Prostate gland (tissue), 2 donors: ENCODE data around the gene SEZ6L. TPM values are rescaled to one million over a fixed set of nuclear protein-coding genes. Genes with fewer than 3 reads are reported as not detected.

ENCODE experiments used
- DNase-seq: peaks from one replicate; pipeline ENCODE4 v3.0.0-alpha.2; 2019; ENCODE audit warnings: low spot score
- H3K27ac ChIP-seq, 2 donors: fragments of 200-600 bp; sonication (generic); 2 replicates each; pipeline ENCODE4 v1.5.1; 2017 to 2019
- H3K27me3 ChIP-seq: fragments of 200-600 bp; sonication (generic); replicated peaks from 2 replicates; pipeline ENCODE4 v1.5.1; 2019; ENCODE audit not compliant: insufficient read depth
- H3K36me3 ChIP-seq, 2 donors: fragments of 200-600 bp; sonication (generic); 1 replicate in 1 of 2; 2 replicates in 1 of 2; pipeline versions ENCODE4 v1.5.1 to v1.8.1; 2017 to 2019
- H3K4me1 ChIP-seq: fragments of 200-600 bp; sonication (generic); replicated peaks from 2 replicates; pipeline ENCODE4 v1.5.1; 2019
- H3K4me3 ChIP-seq, 2 donors: fragments of 200-600 bp; sonication (generic); 2 replicates each; pipeline ENCODE4 v1.5.1; 2017 to 2019
- H3K9me3 ChIP-seq: fragments of 200-600 bp; sonication (generic); 2 replicates; pipeline ENCODE4 v1.5.1; 2017
- POLR2A ChIP-seq: fragments of 450-650 bp; IDR thresholded peaks from one replicate; pipeline ENCODE4 v1.6.1; 2016; ENCODE audit warnings: antibody characterized with exemption, mild to moderate bottlenecking
- POLR2AphosphoS5 ChIP-seq: sonication (generic); formaldehyde crosslinking; IDR thresholded peaks from one replicate; pipeline ENCODE4 v1.6.1; 2017; ENCODE audit warnings: antibody characterized with exemption
- WGBS: methylation state at CpG from one replicate; pipeline ENCODE4 v1.1.5; 2018; 5-methylcytosine and 5-hydroxymethylcytosine counted together
- intact Hi-C: fragments of 100-400 bp; cut with DNase I; formaldehyde crosslinking; loops from one replicate; pipeline ENCODE4 v1.14.2; 2022
- total RNA-seq, 2 donors: library from RNA; depleted of rRNA; stranded (reverse); fragments of >200 nt; gene quantifications; one replicate each; pipeline ENCODE4 v1.1.0, GENCODE V29; 2016
- TF ChIP-seq, protein P1 (sequence below), 4 experiments: fragments of 200-600 bp in 2 of 4; fragments of 450-650 bp in 2 of 4; sonication (generic) in 2 of 4; IDR thresholded peaks; 1 replicate in 3 of 4; 2 replicates in 1 of 4; pipeline ENCODE4 v1.5.1; 2016 to 2019; ENCODE audit warnings: antibody characterized with exemption in 4 of 4, mild to moderate bottlenecking in 2 of 4, moderate library complexity in 2 of 4

SEZ6L gene
- total RNA-seq, 2 donors from 2014 or later = 0.45 to 0.64 TPM

DNA sequence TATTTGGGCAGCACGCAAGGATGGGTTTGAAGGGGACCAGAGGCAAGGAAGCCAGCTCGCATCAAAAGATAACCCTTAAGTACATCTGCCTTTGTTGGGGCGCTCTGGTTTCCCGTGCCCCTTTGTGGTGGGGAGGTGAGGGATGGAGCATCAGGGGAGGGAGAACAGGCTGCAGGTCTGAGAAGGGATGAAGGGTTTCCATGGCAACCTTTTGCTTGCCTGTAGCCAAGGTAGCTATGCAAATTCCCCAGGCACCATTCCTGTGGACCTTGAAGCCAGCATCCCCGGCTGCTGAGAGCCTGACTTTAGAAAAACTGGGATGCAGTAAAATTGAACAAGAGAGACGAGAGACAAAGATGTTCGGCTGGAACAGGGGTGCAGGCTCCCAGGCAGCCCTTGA lies 75.7 kb downstream of the SEZ6L start:
- no peak for DNase-seq
- TF ChIP-seq, protein P1, sequence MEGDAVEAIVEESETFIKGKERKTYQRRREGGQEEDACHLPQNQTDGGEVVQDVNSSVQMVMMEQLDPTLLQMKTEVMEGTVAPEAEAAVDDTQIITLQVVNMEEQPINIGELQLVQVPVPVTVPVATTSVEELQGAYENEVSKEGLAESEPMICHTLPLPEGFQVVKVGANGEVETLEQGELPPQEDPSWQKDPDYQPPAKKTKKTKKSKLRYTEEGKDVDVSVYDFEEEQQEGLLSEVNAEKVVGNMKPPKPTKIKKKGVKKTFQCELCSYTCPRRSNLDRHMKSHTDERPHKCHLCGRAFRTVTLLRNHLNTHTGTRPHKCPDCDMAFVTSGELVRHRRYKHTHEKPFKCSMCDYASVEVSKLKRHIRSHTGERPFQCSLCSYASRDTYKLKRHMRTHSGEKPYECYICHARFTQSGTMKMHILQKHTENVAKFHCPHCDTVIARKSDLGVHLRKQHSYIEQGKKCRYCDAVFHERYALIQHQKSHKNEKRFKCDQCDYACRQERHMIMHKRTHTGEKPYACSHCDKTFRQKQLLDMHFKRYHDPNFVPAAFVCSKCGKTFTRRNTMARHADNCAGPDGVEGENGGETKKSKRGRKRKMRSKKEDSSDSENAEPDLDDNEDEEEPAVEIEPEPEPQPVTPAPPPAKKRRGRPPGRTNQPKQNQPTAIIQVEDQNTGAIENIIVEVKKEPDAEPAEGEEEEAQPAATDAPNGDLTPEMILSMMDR (IDR thresholded peaks at IDR 0.05) = no peak
- TF ChIP-seq POLR2AphosphoS5 (no peak), POLR2A (no peak)
- Histone ChIP-seq H3K27me3 (no peaks in the 10 kb centered on the region), H3K4me3 (no peak overlapping the region), H3K36me3 (no peaks in the 10 kb centered on the region), H3K9me3 (no peaks in the 10 kb centered on the region), H3K27ac (no peak overlapping the region), H3K4me1 (no peaks in the 10 kb centered on the region)
- intact Hi-C loops = no loop called here
- 51% methylated on average over 7 of the region's 7 CpGs for WGBS

DNA sequence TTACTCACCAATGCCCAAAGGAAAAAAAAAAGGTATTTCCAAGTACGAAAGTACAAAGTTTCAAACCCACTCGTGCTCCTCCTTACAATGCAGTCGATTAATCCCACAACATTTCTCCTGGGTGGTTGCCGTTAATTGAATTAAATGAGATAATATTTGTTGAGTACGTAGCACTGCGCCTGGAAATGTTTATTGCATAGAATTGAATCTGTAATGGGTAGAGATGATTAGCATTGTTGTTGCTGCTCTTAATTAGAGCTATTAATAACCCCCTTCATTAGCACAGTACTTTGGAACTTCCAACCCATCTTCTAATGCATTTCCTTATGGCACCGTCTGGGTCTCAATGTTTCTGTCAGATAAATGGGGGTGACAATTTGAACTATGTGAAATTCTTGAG lies 77.3 kb downstream of the SEZ6L start:
- WGBS = 88% methylated on average over 7 of the region's 7 CpGs

DNA sequence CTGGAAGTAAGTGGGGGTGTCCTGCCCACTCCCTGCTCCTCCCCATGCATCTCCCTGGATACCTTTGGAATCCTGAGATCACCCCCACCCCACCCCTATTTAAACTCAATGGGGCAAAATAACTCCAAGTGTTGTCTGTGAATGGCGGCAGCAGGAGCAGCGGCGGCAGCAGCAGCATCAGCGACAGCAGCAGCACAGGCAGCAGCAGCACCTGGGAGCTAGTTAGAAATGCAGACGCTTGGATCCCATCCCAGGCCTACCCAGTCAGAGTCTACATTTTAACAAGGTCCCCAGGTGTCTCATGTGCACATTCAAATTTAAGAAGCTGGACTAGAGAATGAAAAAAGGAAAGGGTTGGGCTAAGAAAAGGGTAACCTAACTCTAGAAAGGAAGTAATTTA lies 82.6 kb downstream of the SEZ6L start:
- Histone ChIP-seq H3K27ac (no peak overlapping the region), H3K27me3 (no peaks in the 10 kb centered on the region), H3K9me3 (no peaks in the 10 kb centered on the region), H3K4me1 (no peaks in the 10 kb centered on the region), H3K36me3 (no peaks in the 10 kb centered on the region), H3K4me3 (no peak overlapping the region)
- WGBS = 70% methylated on average over 5 of the region's 5 CpGs
- no peak for DNase-seq
- TF ChIP-seq, protein P1 (IDR thresholded peaks at IDR 0.05) = no peak
- TF ChIP-seq POLR2AphosphoS5 (no peak), POLR2A (no peak)
- intact Hi-C loops = no loop called here

More for the DNA sequence above, 77.3 kb downstream of the SEZ6L start:
- Histone ChIP-seq H3K27ac (no peak overlapping the region), H3K4me1 (no peaks in the 10 kb centered on the region), H3K36me3 (no peaks in the 10 kb centered on the region), H3K4me3 (no peak overlapping the region), H3K9me3 (no peaks in the 10 kb centered on the region), H3K27me3 (no peaks in the 10 kb centered on the region)
- DNase-seq = no peak
- intact Hi-C loops = no loop called here
- TF ChIP-seq POLR2AphosphoS5 (no peak), POLR2A (no peak)
- TF ChIP-seq, protein P1 (IDR thresholded peaks at IDR 0.05) = no peak

DNA sequence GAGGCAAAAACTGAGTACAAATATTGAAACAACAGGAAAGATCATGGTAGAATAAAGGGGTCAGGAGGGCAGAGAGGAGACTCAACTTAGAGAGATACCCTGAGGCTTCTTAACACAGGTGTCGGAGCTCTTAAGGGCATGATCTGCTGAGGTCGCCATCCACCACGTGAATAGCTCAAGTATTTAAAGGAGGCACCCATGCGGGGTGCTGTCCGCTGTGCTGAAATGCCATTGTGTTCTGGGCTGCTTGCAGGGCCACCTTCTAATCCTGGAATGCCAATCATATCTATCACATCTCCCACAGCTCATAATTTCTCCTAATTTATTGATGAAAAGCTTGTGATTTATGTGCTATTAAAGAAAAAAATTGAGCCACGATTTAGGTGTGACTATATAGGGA lies 90.2 kb downstream of the SEZ6L start:
- Histone ChIP-seq H3K4me1 (no peaks in the 10 kb centered on the region), H3K4me3 (no peak overlapping the region), H3K27ac (no peak overlapping the region), H3K9me3 (no peaks in the 10 kb centered on the region), H3K36me3 (no peaks in the 10 kb centered on the region), H3K27me3 (peaks cover 2% of the 10 kb centered on the region)
- intact Hi-C loops = no loop called here
- 4% methylated on average over 6 of the region's 6 CpGs for WGBS
- DNase-seq = no peak
- TF ChIP-seq, protein P1 (IDR thresholded peaks at IDR 0.05) = no peak
- no peak for TF ChIP-seq POLR2AphosphoS5
- no peak for TF ChIP-seq POLR2A

DNA sequence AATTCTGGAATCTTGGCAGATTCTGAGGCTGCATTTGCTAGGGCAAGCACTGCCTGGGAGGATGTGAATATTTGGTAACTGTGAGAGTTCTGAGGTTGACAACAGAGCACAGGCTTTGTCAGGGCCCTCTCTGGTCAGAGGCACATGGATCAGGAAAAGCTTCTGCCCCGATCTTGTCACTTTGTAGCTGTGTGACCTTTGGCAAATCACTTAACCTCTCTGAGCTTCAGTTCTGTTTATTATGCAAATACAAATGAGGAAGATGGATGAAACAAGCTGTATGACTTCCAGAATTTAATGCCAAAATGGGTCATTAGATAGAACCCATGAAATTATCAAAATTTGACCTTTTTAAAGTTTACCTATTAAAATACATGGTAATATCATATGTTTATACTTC lies 94.9 kb downstream of the SEZ6L start:
- Histone ChIP-seq H3K4me1 (no peaks in the 10 kb centered on the region), H3K27me3 (peaks cover 2% of the 10 kb centered on the region), H3K36me3 (no peaks in the 10 kb centered on the region), H3K9me3 (no peaks in the 10 kb centered on the region), H3K27ac (no peak overlapping the region), H3K4me3 (no peak overlapping the region)
- TF ChIP-seq POLR2A (no peak), POLR2AphosphoS5 (no peak)
- TF ChIP-seq, protein P1 (IDR thresholded peaks at IDR 0.05) = no peak
- DNase-seq = no peak
- 38% methylated on average over 1 of the region's 1 CpG for WGBS
- intact Hi-C loops = no loop called here
